SKM-1 (cell line): ENCODE results near the gene IREB2.

Experiments
- DNase-seq: peaks from one replicate; lab custom pipeline; 2025; ENCODE audit not compliant: unreplicated experiment; lab: John Stamatoyannopoulos, UW

IREB2 gene

GRCh38 chr15:78406016-78406585 lies 31.9 kb upstream of the IREB2 start:
- no peak for DNase-seq

GRCh38 chr15:78407608-78408354 lies 30.2 kb upstream of the IREB2 start:
- DNase-seq = no peak

- no peak for DNase-seq
These were observed 29.7 kb upstream of the IREB2 start for GRCh38 chr15:78408355-78408640.

- DNase-seq = no peak
These were observed 29.1 kb upstream of the IREB2 start for GRCh38 chr15:78408961-78409360.

GRCh38 chr15:78411061-78411460 lies 27.0 kb upstream of the IREB2 start:
- DNase-seq = no peak

- no peak for DNase-seq
These were observed 23.3 kb upstream of the IREB2 start for GRCh38 chr15:78414621-78415250.

- no peak for DNase-seq
These were observed 22.7 kb upstream of the IREB2 start for GRCh38 chr15:78415284-78415683.

- DNase-seq = no peak
These were observed 20.0 kb upstream of the IREB2 start for GRCh38 chr15:78417754-78418630.

- no peak for DNase-seq
These were observed 19.3 kb upstream of the IREB2 start for GRCh38 chr15:78418686-78419085.

GRCh38 chr15:78419367-78419766 lies 18.6 kb upstream of the IREB2 start:
- DNase-seq = no peak

- DNase-seq = peak; percentile 67
These were observed 17.8 kb upstream of the IREB2 start for GRCh38 chr15:78420220-78420619.

GRCh38 chr15:78420766-78421165 lies 17.2 kb upstream of the IREB2 start:
- DNase-seq = no peak

GRCh38 chr15:78421238-78421965 lies 16.6 kb upstream of the IREB2 start:
- no peak for DNase-seq

- peak; percentile 70 for DNase-seq
These were observed 15.3 kb upstream of the IREB2 start for GRCh38 chr15:78422571-78423340.

- no peak for DNase-seq
These were observed 13.3 kb upstream of the IREB2 start for GRCh38 chr15:78424673-78425072.

- DNase-seq = peak; percentile 83
These were observed 12.4 kb upstream of the IREB2 start for GRCh38 chr15:78425643-78426042.

GRCh38 chr15:78426300-78426699 lies 11.7 kb upstream of the IREB2 start:
- DNase-seq = no peak

- DNase-seq = no peak
These were observed 10.1 kb upstream of the IREB2 start for GRCh38 chr15:78427953-78428352.

- DNase-seq = no peak
These were observed 8.5 kb upstream of the IREB2 start for GRCh38 chr15:78429477-78429876.

GRCh38 chr15:78431955-78432354 lies 6.1 kb upstream of the IREB2 start:
- no peak for DNase-seq
